ENCODE data around the gene CFAP65. TPM values are rescaled to one million over a fixed set of nuclear protein-coding genes. Genes with fewer than 3 reads are reported as not detected.

Gene CFAP65
- total RNA-seq, 6 experiments from 2014 or later: not detected

DNA sequence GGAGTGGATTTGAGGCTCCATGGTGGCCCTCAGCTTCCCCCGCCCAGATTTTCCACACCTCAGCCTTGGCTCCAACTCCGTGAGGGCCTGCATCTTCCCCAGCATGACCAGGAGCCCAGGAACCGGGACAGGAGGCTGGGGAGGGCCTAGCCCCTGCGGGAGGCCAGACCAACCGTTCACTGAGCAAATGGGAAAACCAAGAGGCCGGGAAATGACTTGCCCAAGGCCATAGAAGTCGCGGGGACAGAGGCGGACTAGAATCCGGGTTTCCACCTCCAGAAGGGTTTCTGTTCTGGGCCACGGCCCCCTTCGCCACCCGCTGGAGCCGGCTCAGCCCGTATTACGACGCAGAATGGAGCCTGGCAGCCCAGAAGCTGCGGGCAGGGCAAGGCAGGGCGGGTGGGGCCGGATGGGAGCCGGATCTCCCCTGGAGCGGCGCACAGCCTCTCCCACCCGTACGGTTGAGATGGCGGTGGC, 40.2 kb downstream of the CFAP65 start:
- Histone ChIP-seq H3K36me3 (no peaks in the 10 kb centered on the region), H3K4me1 (peaks cover 0 to 21% (median 8%) of the 10 kb centered on the region in 4 donors), H3K27ac (peak overlapping the region in 1 of 3 donors; percentile 37), H3K4me3 (peak overlapping the region in 1 of 3 donors; percentile 27), H3K9me3 (no peaks in the 10 kb centered on the region), H3K27me3 (no peaks in the 10 kb centered on the region)
- TF ChIP-seq, protein P1, sequence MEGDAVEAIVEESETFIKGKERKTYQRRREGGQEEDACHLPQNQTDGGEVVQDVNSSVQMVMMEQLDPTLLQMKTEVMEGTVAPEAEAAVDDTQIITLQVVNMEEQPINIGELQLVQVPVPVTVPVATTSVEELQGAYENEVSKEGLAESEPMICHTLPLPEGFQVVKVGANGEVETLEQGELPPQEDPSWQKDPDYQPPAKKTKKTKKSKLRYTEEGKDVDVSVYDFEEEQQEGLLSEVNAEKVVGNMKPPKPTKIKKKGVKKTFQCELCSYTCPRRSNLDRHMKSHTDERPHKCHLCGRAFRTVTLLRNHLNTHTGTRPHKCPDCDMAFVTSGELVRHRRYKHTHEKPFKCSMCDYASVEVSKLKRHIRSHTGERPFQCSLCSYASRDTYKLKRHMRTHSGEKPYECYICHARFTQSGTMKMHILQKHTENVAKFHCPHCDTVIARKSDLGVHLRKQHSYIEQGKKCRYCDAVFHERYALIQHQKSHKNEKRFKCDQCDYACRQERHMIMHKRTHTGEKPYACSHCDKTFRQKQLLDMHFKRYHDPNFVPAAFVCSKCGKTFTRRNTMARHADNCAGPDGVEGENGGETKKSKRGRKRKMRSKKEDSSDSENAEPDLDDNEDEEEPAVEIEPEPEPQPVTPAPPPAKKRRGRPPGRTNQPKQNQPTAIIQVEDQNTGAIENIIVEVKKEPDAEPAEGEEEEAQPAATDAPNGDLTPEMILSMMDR (IDR thresholded peaks at IDR 0.05): no peak
- TF ChIP-seq POLR2A (IDR thresholded peaks at IDR 0.05): no peak
- 60% methylated on average over 2 of the region's 26 CpGs for WGBS (ENCODE audit: insufficient coverage, low coverage, low lambda C conversion rate, missing lambda C conversion rate)
- no peak for ATAC-seq
- intact Hi-C loops (cut with DNase I): no loop called here
- no peak for DNase-seq

DNA sequence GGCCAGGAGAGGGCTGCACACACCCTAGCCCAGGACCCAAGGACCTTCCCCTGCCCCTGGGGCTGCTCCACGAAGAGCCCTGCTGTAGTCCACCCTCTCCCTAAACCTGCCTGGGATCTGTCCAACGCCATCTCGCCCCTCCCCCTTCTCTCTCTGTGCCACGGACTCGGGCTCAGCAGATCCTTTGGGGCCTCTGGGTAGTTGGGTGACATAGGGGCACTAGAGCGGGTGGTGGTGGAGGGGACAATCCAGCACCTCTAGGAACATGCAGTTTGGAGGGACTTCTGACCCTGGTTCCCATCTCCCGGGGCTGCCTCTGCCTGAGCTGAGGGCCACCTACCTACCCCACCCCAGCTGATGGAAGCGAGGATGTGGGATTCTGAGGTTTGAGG, 40.8 kb downstream of the CFAP65 start:
- intact Hi-C loops (cut with DNase I): no loop called here
- no peaks in the 10 kb centered on the region for H3K36me3 ChIP-seq
- no peak for TF ChIP-seq POLR2A (IDR thresholded peaks at IDR 0.05)
- TF ChIP-seq, protein P1 (IDR thresholded peaks at IDR 0.05): no peak
- no peaks in the 10 kb centered on the region for H3K9me3 ChIP-seq
- H3K4me3 ChIP-seq: no peak overlapping the region
- 29% methylated on average over 5 of the region's 8 CpGs for WGBS (ENCODE audit: insufficient coverage, low coverage, low lambda C conversion rate, missing lambda C conversion rate)
- DNase-seq (no peak), ATAC-seq (no peak)
- H3K27ac ChIP-seq: no peak overlapping the region
- peaks cover 0 to 21% (median 8%) of the 10 kb centered on the region in 4 donors for H3K4me1 ChIP-seq
- peaks cover 0 to 2% of the 10 kb centered on the region in 2 donors for H3K27me3 ChIP-seq

DNA sequence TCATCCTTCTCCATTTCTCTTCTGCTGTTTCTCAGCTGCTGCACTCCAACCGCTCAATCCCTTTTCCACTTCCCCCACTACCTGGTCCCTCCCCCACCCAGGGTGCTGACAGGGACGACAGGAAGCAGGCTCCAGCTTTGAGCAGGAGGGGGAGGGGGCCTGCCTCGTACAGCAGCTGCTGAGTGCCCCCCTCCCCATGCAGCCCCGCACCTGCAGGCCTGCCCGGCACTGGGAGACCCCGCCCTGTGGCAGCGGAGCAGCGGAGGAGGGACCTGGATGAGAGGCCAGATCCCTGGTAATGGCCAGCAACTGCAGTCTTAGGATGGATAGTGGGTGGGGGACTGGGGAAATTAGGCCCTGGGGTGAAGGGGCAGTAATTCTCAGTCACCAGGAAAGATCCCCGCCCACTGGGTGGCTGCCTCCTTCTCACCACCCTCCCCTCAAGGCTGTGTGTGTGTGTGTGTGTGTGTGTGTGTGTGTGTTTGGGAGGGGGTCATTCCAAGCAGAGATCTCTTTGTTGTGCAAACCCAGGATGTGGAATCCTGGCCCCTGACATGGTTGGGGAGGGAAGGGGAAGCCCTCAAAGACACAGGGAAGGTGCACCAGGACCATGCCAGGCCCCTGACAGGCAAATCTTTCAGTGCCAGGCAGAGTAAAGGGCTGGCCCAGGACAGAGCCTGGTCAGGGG, 41.3 kb downstream of the CFAP65 start:
- TF ChIP-seq, protein P1 (IDR thresholded peaks at IDR 0.05): no peak
- TF ChIP-seq POLR2A (IDR thresholded peaks at IDR 0.05): no peak
- Histone ChIP-seq H3K4me3 (no peak overlapping the region), H3K9me3 (no peaks in the 10 kb centered on the region), H3K27me3 (peaks cover 3 to 7% of the 10 kb centered on the region in 2 donors), H3K36me3 (no peaks in the 10 kb centered on the region), H3K27ac (no peak overlapping the region), H3K4me1 (peaks cover 0 to 21% (median 8%) of the 10 kb centered on the region in 4 donors)
- intact Hi-C loops (cut with DNase I): no loop called here
- DNase-seq (no peak), ATAC-seq (no peak)
- 40% methylated on average over 9 of the region's 9 CpGs for WGBS (ENCODE audit: insufficient coverage, low coverage, low lambda C conversion rate, missing lambda C conversion rate)

DNA sequence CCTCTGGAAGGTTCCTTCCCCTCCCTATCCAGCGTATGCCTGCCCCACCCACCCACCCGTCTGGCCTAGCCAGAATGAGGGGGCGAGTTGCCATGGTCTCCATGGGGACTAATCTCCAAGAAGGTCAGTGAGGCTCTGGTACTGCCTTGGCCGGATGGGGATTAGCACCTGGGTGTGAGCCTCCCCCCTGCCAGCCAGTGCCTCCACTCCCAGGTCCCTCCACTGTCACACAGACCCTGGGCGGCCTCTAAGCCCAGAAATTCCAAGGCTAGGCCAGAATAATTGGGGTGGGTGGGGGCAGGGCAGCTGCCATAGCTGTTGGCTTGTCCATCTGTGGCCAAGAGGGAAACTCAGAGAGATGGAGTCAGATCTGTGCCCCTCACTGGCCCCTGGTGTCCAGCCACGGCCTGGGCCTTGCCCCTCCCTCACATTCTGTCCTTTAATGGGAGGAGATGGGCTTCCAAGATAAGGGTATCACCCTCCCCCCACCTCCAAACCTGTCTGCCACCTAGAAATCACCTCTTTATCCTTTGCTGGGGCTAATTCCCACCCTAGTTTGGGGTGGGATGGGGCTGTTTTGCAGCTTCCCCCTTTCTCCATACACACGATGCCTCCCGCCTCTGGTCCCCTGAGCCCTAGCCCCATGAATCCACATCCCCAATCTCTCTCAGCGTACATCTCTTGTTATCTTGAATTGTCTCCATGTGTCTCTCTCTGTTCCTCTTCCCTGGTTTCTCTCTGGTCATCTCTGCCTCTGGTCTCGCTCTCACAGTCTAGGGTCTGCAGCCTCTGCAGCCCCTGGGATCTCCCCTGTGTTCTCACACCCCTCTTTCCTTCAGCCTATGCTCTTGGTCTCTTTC, 42.1 kb downstream of the CFAP65 start:
- Histone ChIP-seq H3K27me3 (peaks cover 4 to 14% of the 10 kb centered on the region in 2 donors), H3K27ac (no peak overlapping the region), H3K4me1 (peaks cover 0 to 21% (median 8%) of the 10 kb centered on the region in 4 donors), H3K36me3 (no peaks in the 10 kb centered on the region), H3K4me3 (no peak overlapping the region), H3K9me3 (no peaks in the 10 kb centered on the region)
- DNase-seq (no peak), ATAC-seq (no peak)
- 52% methylated on average over 5 of the region's 10 CpGs for WGBS (ENCODE audit: insufficient coverage, low coverage, low lambda C conversion rate, missing lambda C conversion rate)
- intact Hi-C loops (cut with DNase I): no loop called here
- TF ChIP-seq POLR2A (IDR thresholded peaks at IDR 0.05): no peak
- TF ChIP-seq, protein P1 (IDR thresholded peaks at IDR 0.05): no peak

Data from right lobe of liver (tissue), 6 donors.